ENCODE results near the gene SLIT1.

SLIT1 gene

GRCh38 chr10:97185326-97186058 lies at the start of gene SLIT1:
Gene SLIT1 (minus strand): TSS chr10:97185959. CDS start chr10:97185674, 285 bp downstream.
- DNase-seq, result peak; percentile 50

DNA sequence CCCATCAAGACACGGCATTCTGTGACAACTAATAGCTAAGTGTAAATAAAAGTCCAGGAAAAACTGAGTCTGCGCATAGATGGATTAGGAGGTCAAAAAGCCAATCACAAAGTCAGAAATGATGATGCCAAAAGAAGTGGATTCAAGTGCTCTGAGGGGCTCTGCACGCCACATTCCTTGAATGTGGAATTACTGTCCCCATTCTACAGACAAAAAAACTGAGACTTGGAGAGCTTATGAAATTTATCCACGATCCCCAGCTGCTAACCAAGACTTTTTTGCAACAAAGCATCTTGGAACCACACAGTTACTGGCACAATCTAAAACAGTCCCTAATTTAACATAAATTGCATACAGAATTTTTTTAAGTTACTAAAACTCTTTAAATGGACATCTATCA lies 49.6 kb upstream of the SLIT1 start:
- DNase-seq, result no peak

DNA sequence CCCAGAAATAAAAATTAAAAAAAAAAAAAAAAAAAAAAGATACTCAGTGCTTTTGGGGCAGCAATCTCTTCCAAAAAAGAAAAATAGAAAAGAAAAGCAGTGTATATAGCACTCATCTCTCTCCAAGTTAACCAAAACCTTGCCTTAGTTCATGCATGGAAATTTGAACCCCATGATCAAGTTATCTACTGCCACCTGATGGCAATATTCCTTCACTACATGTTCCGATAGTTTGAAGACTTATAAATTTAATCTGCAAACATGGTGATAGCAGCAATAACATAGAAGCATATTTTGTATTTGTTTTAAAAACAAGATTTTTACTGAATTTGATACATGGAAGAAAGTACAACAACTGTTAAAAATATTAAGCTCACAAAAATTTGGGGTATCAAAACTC lies 48.6 kb upstream of the SLIT1 start:
- no peak for DNase-seq

- no peak for DNase-seq
Measured at GRCh38 chr10:97230146-97230545, 44.4 kb upstream of the SLIT1 start.

DNA sequence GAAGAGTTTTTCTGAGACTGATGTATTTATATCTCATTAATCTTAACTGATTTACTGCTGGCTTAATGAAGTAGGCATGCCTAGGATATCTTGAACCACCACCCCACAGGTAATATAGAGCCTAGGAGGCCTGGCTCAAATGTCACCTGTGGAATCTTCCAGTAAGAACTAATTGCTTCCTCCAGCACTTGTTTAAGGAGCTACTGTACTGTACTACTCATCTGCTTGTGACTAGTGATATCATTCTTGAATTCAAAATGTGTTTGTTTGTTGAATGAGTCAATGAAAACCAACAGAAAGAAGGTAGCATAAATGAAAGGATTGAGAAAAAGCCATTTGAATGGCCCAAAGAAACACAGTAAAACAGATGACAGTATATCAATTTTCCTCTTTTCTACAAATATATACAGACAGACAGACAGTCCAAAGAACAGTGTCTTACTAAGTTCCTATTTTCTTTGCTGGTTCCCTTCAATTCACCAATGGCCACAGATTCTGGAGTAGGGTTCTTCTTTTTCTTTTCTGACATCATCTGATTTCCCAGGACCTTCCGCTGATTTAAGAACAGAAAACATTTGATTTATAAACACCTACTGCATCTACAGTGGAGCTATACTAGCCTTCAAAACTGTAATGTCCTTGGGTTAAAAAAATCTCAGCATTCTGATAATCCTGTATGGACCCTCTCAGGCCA lies 43.7 kb upstream of the SLIT1 start:
- DNase-seq, result no peak

GRCh38 chr10:97228775-97229157 lies 43.0 kb upstream of the SLIT1 start:
- no peak for DNase-seq

DNA sequence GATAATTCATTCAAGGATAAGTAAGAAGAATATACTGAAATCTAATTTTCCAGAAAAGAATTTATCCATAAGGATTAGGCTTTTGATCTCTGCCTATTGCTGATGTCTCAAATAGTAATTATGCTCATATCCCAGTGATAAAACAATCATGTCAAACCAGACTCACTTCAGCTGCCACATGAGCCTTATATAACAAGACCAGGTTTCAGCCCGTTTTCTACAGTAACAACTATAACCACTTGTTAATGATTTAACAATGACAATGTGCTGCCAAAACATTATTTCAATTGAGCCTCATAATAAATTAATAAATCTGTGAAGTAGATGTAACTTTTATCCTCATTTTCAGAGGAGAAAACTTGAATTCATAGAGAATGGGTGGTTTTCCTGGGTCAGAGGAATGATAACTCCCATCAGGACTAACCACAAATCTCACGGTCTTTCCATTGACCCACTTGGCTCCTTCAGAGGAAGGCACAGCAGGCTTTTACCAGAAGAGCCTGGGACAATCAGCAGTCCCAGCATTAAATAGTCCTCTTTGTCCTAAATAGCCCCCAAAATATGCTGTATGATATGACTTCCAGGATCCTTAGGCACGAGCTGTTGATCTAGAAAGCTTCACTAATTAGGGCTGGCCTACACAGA lies 42.5 kb upstream of the SLIT1 start:
- DNase-seq, result no peak

DNA sequence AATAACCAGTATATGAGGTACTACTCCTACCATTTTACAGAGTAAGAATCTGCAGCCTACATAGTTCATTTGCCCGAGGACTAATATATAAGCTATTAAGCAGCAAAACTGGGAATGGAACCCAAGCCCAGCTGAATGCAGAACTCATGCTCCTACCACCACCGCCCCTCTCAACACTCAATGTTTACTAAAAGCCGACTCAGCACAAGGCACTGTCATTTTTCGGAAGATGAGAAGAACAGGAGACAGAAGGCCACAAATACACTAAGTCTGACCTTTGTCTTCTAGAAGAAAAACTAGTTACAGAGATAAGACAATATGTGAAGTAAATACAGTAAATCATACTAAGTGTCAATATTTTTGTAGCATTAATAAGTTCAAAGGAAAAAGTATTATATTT lies 40.6 kb upstream of the SLIT1 start:
- no peak for DNase-seq

DNA sequence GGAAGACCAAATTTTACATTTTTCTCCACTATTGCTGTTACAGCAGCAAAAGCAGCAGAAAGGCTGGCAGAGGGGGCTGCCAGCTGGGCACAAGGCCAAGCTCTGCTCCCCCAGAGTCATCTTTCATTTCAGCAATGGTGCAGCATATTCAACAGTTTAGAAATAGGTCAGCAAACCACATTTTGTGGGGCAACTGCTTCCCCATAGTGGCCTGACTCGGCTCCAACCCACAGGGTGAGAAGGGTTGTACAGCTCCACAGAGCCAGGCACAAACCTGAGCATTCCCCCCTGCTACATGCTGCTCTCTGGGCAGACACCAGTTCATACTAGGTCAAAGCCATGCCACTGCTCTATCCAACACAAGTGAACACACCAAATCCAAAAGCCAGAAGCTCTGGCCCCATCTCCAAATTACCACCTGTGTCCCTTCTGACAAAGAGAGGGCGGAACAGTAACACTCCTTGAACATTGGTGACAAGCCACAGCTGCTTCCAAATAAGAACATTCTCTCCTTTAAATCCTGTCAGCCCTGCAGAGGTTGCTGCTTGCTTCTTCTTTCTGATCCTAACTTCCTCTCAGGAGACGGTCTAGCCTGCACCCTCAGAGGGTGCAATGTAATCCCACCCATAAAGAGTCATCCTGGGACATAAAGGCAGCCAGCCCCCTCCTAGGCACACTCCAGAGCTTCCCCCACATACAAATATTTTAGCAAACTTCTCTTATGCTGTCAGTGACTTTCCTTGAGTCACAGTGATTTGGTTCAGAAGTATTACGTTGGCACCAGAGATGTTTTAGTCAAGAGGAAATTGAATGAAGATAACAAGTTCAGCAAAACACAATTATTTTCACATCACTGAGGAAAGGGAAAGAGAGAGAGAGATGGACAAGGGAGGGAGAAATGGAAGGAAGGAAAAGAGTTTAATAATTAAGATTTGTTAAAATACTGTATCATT lies 39.0 kb upstream of the SLIT1 start:
- no peak for DNase-seq

- no peak for DNase-seq
Measured at GRCh38 chr10:97222326-97222961, 36.7 kb upstream of the SLIT1 start.

- no peak for DNase-seq
Measured at GRCh38 chr10:97220355-97220754, 34.6 kb upstream of the SLIT1 start.

- no peak for DNase-seq
Measured at GRCh38 chr10:97217299-97217698, 31.5 kb upstream of the SLIT1 start.

DNA sequence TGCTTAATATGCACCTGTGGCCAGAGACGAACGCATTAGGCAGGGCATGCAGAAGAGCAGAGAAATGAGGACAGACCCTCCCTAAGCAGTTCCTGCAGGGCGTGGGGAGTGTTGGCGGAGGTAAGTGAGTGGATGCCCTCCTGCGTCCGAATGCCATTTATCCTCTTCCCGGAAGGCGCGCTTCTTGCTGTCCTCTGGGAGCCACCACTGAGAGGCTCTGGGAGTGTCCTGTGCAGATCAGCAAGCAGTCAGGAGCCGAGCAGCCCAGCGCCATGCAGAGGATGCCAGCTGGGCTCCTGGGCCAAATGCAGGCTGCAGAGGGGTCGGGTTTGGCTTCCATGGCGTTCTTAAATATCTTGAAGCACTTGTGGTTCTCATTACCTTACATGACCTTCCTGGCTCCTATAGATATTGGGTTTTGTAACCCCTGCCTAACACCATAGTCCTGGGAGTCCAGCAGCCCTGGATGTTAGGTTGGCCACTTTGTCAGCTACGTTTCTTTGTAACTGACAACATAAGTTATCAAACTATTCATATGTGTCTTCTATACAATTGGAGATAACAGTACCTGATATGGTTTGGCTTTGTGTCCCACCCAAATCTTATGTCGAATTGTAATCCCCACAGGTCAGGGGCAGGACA lies 30.0 kb upstream of the SLIT1 start:
- no peak for DNase-seq

GRCh38 chr10:97213431-97213830 lies 27.7 kb upstream of the SLIT1 start:
- no peak for DNase-seq

GRCh38 chr10:97211229-97211628 lies 25.5 kb upstream of the SLIT1 start:
- DNase-seq, result no peak

GRCh38 chr10:97210543-97210960 lies 24.8 kb upstream of the SLIT1 start:
- peak; percentile 58 for DNase-seq

GRCh38 chr10:97207756-97208346 lies 22.1 kb upstream of the SLIT1 start:
- DNase-seq, result no peak

- DNase-seq, result no peak
Measured at GRCh38 chr10:97207131-97207530, 21.4 kb upstream of the SLIT1 start.

GRCh38 chr10:97204826-97205679 lies 19.3 kb upstream of the SLIT1 start:
- no peak for DNase-seq

GRCh38 chr10:97203220-97203619 lies 17.5 kb upstream of the SLIT1 start:
- DNase-seq, result no peak
